GM12864 (cell line): ENCODE measurements around the gene CCPG1.

ENCODE experiments used
- DNase-seq: peaks from one replicate; pipeline ENCODE4 v3.0.0-alpha.2; 2011; ENCODE audit warnings: low read depth
- H3K4me3 ChIP-seq: 2 replicates; pipeline ENCODE4 v1.5.1; 2011; ENCODE audit warnings: mild to moderate bottlenecking, low read depth, low read length, control low read depth
- CTCF ChIP-seq: IDR thresholded peaks from 2 replicates; pipeline ENCODE4 v1.5.1; 2011; ENCODE audit warnings: low read depth, mild to moderate bottlenecking, moderate library complexity, low read length, control low read depth, inconsistent platforms; ENCODE audit errors: missing control alignments

Gene CCPG1

GRCh38 chr15:55356985-55357585, 51.1 kb downstream of the CCPG1 start:
- no peak overlapping the region for H3K4me3 ChIP-seq
- TF ChIP-seq CTCF = no peak
- DNase-seq = no peak

- DNase-seq = no peak
- TF ChIP-seq CTCF = no peak
- H3K4me3 ChIP-seq = no peak overlapping the region
These were observed 55.1 kb downstream of the CCPG1 start for GRCh38 chr15:55353025-55353424.

GRCh38 chr15:55349282-55349681, 58.9 kb downstream of the CCPG1 start:
- DNase-seq = no peak
- TF ChIP-seq CTCF = no peak
- no peak overlapping the region for H3K4me3 ChIP-seq

GRCh38 chr15:55348281-55348778, 59.8 kb downstream of the CCPG1 start:
- H3K4me3 ChIP-seq = no peak overlapping the region
- DNase-seq = no peak
- TF ChIP-seq CTCF = no peak

GRCh38 chr15:55344206-55344605, 64.0 kb downstream of the CCPG1 start:
- H3K4me3 ChIP-seq = no peak overlapping the region
- TF ChIP-seq CTCF = no peak
- no peak for DNase-seq

GRCh38 chr15:55343168-55343567, 65.0 kb downstream of the CCPG1 start:
- TF ChIP-seq CTCF = no peak
- no peak overlapping the region for H3K4me3 ChIP-seq
- no peak for DNase-seq

GRCh38 chr15:55337160-55337559, 71.0 kb downstream of the CCPG1 start:
- no peak overlapping the region for H3K4me3 ChIP-seq
- DNase-seq = no peak
- TF ChIP-seq CTCF = no peak
